NCI-H526 (cell line): ENCODE data around the gene APPBP2.
A peak's percentile ranks its signal among the peaks of the same experiment; 100 is the strongest.
"Not testable (repeated sequence)": the region's sequence is repeated elsewhere in the genome, so short reads cannot be mapped to it uniquely, and the experiment has no call there.

Experiments used
- DNase-seq, 2 experiments: peaks; one replicate each; lab custom pipeline; 2025; lab: John Stamatoyannopoulos, UW

The APPBP2 gene

DNA sequence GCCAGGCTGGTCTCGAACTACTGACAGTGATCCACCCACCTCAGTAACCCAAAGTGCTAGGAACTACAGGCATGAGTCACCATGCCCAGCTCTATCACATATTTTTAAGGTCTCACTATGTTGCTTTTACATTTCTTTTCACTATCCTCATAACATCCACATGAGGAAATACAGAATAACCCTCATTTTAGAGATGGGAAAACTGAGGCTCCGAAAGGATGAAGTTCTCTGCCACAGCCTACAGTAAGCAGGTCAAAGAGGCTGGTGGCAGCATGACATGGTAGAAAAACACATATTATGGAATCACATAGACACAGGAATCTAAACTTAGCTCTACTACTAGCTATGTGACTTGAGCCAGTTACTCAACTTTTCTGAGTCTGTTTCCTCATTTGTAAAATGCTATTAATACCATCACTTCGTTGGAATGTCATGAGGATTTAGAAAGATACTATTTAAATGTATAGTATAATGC is 32.2 kb downstream of the APPBP2 start:
- DNase-seq = no peak

DNA sequence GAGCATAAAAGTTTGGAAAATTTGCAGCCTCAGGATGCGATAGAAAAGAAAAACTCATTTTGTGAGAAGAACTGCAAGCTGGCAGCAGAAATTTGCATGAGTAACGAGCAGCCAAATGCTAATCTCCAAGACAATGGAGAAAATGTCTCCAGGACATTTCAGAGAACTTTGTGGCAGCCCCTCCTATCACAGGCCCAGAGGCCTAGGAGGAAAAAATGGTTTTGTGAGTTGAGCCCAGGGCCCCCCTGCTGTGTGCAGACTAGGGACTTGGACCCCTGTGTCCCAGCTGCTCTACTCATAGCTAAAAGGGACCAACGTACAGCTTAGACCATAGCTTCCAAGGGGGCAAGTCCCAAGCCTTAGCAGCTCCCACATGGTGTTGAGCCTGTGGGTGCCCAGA is 34.3 kb downstream of the APPBP2 start:
- DNase-seq = no peak

DNA sequence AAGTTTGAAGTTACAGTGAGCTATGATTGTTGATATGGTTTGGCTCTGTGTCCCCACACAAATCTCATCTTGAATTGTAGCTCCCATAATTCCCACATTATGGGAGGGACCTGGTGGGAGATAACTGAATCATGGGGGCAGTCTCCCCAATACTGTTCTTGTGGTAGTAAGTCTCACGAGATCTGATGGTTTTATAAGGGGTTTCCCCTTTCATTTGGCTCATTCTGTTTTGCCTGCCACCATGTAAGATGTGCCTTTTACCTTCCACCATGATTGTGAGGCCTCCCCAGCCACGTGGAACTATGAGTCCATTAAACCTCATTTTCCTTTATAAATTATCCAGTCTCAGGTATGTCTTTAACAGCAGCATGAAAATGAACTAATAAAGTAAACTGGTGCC is 35.4 kb downstream of the APPBP2 start:
- not testable (repeated sequence) for DNase-seq

DNA sequence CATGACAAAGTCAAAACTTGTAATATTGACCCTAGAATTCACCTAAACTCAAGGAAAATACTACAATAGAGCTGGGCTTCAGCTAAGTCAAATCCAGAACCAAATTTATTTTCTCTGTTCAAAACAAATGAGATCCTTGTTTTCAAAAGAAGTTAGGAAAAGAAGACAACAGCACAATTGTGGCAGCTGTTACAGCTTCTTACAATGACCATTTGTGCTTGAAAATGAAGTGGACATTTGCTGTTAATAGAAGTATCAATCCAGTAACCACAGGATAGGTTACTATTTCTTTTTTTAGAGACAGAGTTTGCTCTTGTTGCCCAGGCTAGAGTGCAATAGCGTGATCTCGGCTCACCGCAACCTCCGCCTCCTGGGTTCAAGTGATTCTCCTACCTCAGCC is 44.4 kb downstream of the APPBP2 start:
- no peak for DNase-seq

DNA sequence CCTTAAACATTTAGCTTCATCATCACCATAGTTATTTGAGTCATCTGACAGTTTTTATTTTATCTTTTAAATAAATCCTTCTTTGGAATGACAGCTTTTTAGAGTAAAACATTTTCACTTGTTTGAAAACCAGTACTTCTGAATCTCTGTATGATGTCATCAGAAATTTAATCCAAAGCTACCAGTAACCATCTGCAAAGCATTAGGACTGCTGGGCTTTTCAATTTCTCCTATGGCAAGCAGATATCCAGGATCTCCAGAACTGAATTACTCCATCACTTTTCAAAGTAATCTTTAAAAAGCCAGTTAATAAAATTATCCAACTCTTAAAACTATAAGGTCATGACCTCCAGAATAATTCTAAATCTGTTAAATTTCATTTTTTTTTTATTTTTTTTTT is 52.3 kb downstream of the APPBP2 start:
- DNase-seq = no peak

DNA sequence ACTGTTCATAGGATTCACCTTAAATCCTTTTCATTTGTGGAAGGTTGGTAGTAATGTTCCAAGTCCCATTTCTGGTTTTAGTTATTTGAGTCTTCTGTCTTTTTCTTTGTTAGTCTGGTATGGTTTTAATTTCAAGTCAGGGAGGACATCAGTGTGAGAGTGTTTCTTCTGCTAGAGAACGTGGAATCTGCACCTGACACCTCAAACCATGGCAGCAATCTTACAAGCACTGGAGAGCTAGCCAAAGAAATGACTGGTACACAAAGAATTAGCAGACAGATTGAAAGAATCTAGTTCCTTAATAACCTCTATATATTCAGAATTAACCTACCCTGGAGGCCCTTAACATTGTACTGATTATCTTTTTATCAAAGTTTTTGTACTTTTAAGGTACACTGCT is 53.6 kb downstream of the APPBP2 start:
- no peak for DNase-seq

DNA sequence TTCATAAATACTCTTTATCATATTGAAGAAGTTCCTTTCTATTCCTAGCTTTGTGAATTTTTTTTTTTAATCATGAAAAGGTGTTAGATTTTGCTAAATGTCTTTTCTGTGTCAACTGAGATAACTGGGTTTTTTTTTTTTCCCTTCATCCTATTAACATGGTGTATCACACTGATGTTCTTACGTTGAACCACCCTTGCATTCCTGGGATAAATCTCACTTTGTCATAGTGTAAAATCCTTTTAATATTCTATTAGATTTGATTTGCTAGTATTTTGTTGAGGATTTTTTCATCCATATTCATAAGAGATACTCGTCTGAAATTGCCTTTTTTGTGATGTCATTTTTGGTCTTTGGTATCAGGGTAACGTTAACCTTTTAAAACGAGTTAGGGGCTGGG is 54.6 kb downstream of the APPBP2 start:
- DNase-seq = no peak

DNA sequence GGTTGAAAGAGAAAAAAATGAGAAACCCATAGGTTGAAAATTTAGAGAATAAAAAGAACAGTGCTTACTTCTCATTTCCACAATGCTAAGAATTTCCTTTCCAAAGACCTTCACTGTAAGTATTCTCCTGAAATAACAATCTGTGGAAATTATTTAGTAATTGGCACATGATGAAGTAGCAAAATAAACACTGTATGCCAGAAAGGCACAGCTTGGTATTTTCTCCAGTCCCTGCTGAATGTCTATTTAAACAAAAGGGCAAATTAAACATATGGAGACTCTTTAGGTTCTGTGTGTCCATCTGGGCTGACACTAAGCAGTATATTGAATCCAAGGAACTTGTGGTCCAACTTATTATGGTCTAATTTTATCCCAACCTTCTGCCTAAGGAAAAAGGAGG is 57.7 kb downstream of the APPBP2 start:
- DNase-seq = no peak

DNA sequence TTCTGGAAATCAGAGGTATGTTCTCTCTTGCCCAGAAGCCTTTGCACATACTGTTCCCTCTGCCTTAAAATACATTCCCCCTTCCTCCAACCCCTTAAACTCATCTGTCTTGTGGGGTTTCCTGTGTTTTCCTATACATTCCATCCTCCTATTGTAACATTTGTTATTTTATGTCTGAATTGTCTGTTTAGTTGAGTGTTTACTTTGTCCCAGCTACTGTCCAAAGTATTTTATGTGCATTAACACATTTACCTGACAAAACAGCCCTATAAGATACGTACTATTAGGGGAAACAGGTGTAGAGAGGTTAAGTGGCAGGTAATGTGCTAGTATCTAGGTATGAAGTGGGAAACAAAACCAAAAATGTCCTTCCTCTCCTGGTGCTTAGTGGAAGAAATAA is 61.7 kb downstream of the APPBP2 start:
- no peak for DNase-seq

DNA sequence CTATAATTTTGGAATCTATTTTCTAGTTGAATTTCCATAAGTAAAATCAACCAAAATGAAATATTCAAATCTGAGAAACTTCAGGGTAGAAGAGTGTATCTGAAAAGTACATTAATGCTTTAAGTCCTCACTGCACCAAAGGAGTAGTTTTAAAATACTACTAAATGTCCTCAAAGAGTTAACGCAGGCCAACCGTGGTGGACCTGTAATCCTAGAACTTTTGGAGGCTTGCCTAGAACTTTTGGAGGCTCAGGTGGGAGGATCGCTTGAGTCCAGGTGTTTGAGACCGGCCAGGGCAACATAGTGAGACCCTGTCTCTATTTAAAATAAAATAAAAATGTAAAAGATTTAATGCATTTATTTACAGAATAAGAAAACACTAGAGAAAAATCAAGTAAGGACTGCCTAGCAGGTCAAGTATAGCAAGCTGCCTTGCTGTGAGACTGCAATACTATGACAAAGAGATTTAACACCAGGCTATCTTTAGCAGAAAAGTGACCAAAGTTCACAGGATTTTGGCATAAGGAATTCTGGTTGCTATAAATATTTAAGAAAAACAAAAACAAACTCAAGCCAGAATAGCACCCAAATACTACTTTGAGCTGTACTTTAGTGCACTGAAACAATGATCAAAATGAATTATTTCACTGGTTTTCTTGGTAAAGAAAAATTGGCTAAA is 62.7 kb downstream of the APPBP2 start:
- no peak for DNase-seq

DNA sequence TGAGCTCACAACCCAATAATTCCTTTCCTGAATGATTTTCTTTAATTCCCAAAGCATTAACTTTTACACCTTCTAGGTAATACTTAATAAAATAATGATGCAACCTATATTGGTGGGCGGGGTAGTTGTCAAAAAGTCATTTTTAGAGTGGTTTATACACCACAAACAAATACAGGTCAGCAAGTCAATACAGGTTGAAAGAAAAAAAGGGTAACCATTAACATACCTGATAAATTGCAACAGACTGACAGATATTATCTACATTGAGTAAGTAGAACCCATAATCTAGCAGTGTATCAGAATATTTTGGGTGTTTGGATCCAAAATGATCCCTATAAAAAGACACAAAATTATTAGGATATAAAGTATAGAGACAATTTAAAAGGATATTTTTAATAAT is 64.5 kb downstream of the APPBP2 start:
- no peak for DNase-seq

DNA sequence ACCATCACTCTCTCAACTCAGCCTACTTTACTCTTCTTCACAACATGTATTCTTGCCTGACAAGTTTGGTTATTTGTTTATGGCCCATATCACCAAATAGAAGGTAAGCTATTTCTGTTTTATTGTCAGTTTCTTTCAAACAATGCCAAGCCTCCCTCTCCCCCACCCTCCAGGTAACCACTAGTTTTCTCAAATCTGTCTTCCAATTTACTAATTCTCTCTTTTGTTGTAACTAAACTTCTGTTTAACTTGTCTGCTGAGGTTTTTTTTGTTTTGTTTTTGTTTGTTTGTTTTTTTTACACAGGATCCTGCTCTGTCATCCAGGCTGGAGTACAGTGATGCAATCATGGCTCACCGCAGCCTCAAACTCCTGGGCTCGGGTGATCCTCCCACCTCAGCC is 68.9 kb downstream of the APPBP2 start:
- no peak for DNase-seq

DNA sequence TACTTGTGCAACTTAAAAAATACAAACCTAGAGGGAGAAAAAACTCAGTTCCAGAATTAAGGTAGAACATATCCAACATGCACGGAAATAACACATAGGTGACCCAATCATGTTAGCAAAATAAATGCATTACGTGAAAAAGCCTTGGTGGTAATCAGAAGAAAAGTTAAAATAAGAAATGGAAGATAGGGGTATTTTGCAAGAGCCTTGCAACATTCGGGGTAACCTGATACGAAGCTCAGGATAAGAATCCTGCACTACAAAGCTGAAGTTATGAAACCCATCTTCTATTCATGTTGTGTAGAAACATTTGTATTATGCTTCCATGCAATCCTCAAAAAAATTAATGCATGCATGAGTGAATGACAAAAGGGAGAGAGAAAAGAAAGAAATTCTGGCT is 70.7 kb downstream of the APPBP2 start:
- DNase-seq = no peak

DNA sequence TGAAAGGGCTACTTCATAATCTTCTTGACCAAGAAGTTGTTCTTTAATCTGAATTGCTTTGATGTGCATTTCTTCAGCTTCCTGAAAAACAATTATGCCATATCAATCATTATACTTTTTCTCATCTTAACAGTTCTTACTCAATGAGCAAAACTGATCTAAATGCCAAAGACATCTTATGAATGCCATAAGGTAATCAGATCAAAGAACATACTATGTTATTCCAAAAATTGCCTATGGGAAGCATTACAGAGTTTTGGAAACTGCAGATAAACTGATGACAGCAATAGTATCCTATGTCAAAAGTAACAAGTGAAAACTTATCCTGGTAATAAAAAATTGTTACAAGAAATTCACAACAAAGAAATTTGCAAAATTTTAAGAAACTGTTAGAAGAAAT is 74.1 kb downstream of the APPBP2 start:
- no peak for DNase-seq

DNA sequence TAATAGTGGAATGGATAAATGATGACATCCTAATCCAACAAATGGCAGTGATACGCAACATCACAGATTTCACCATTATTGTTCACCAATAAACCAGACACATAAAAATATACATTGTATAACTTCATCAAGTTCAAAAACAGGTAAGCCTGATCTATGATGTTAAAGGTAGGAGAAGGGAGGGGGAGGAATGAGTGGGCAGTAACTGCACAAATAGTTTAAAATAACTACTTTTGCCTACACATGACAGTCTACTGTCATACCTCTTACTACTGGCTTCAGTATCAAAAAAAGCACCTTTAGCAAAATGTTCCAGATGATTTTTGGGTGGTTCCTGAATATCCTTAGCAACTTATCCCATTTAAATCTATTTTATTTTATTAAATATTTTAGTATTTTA is 75.0 kb downstream of the APPBP2 start:
- no peak for DNase-seq

DNA sequence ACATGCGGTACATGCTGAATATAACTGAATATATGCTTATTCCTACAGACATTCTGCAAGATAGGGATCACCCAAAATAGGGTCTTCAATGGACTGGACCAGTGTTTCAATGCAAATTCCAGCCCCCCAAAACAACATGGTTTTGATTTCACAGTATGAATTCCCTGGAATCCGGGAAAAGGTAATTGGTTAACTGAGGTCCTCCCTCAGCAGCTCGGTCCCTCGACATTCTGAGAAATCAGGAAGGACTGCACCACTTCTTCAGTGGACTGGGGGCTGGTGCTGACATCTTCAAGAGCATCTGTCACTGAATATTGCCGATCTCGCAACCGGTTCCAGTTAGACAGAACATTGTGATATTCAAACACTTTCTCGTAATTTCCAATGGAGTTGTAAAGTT is 78.7 kb downstream of the APPBP2 start:
- no peak for DNase-seq

DNA sequence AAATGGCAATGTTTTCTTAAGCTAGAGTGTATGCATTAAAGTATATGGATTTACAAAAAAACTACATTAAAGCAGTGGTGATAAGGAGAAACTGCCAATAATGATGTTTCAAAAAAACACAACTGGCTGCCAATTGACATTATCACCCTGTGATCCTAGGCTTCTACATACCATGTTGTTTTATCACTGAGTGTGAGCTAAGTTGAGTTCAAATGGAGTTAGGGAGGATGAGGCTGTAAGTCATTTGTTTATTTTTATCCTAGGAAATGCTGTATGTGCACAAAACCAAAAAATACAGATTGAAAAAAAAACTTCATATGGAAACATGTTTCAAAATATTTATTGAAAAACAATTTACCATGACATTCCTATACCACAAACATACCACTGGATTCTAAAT is 80.9 kb downstream of the APPBP2 start:
- no peak for DNase-seq

DNA sequence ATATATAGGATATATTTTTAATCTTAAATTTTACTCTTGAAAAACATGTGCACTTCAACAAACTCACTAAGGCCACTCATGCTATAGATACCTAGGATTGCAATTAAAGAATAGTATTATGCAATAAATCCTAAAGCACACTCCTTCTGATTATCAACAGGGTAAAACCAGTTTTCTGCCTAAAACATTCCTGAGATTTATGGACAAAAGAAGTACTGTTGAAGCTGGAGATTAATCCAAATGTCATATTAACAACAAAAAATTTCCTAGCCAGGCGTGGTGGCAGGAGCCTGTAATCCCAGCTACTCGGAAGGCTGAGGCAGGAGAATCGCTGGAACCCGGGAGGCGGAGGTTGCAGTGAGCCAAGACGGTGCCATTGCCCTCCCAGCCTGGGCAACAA is 82.3 kb downstream of the APPBP2 start:
- DNase-seq = no peak

DNA sequence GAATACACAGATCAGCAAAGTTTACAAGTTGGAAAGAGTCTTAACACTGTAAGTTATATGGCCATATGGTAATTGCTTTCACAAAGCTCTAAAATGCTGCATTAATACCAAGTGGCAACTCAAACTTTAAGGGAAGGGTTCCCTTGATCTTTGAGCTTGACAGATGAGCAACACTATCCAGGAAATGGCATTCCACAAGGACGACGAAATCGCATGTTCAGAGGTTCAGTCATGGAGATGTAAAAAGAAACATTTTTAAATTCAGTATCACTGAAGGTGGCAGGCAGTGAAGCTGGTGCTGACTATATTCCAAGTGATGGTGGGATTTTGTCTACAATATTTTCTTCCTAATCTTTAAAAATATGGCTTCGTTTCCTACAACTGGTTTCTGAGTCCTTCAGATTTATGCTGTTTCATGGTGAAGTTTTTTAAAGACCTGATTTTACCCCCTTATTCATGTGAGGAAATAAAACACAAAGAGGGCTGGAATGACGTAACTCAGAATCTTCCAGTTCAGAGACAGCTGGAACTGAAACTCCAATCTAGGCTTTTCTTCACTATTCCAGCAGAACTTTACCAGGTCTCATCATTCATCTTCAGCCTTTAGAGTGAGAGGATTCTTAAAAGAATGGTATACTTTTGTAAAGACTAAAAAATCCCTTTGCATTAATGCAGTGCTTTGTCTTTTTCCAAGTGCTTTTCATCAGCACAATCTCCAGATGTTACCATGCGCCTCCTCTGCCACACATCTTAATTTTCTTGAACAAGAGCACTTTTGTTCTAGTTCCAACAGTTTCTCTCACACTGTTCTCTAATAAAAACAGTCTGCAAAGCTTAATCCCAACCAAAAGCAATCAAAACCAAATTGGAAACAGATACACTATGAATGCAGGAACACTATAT is 83.5 kb downstream of the APPBP2 start:
- DNase-seq = no peak

DNA sequence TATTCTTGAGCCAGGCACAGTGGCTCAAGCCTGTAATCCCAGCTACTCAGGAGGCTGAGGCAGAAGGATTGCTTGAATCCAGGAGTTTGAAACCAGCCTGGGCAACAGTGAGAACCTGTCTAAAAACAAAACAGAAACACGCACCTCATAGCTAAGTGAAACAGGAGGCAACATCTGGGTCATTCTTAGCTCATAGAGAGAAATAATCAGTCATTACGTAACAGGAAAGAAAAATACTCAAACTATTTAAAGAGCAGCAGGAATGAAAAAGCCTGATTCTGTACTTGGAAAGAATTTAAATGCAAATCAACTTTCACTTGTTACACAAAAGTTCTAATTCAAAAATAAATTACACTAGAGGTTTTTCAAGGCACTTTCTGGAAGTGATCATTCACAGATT is 86.5 kb downstream of the APPBP2 start:
- DNase-seq = no peak

DNA sequence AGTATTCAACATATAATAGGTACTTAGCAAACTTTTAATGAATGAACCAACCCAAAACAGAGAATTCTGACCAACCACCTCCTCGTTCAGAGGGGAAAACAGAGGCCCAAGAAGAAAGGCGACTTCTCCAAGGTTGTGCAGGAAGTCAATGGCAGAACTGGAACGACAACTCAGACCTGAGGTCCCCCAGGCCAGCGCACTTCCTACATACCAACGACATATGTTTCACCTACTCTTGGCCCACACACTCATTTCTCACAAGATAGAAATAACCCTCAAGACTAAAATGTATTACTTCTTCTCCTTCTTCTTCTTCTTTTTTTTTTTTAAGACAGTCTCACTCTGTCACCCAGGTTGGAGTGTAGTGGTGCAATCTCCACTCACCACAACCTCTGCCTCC is 89.4 kb downstream of the APPBP2 start:
- DNase-seq = no peak

DNA sequence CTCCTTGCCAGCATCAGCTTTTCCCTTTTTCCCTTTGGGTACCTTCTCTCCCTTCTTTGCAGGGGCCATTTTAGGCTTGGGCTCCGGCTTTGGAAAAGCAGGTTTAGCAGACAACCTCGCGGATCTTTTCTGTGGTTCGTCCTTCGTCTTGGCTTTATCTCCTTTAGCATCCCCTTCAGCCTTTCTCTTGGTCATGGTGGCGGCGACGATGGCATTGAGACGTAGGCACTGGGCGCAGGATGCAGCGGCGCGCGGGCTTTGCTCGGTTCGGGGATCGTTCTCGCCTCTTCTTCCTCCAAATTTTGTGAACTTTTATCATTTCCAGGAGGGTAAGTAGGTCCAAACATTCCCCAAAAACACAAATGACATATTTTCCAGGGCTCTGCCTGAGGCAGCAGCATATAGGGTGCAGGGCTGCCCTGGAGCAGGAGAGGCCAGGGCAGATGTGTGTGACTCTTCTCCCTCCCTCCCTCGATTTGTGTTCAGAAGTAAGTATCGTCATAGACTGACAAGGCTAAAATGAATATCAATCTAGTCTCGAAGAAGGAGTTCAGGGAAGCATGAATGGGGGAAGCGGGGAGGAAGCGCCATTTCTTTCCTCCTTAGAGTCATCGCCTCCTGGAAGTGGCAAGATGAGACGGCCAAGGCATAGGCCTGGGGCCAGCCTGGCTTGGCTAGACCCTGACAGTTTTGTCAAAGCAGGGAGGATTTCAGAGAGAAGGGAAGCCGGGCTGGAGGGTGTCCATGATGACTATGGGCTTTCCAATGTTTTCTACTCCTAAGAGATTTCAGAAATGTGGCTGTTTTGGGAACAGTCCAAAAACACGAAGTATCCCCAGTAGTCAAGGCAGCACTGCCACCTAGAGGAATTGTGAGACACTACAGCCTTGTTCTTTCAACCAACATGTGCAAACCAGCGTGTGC is 90.5 kb downstream of the APPBP2 start:
- peak; percentile 25 to 78 for DNase-seq
